Activated T-helper 1 cell treated with anti-CD3 and anti-CD28 coated beads, Interleukin-2, amount 50 U/mL, for 16 hours (primary cell): ENCODE data around the gene DGKG.

Experiments
- DNase-seq, 2 donors: peaks; one replicate each; pipeline ENCODE4 v3.0.0-alpha.2; 2020; ENCODE audit warnings: low read depth in 1 of 2, low spot score in 1 of 2

The DGKG gene

DNA sequence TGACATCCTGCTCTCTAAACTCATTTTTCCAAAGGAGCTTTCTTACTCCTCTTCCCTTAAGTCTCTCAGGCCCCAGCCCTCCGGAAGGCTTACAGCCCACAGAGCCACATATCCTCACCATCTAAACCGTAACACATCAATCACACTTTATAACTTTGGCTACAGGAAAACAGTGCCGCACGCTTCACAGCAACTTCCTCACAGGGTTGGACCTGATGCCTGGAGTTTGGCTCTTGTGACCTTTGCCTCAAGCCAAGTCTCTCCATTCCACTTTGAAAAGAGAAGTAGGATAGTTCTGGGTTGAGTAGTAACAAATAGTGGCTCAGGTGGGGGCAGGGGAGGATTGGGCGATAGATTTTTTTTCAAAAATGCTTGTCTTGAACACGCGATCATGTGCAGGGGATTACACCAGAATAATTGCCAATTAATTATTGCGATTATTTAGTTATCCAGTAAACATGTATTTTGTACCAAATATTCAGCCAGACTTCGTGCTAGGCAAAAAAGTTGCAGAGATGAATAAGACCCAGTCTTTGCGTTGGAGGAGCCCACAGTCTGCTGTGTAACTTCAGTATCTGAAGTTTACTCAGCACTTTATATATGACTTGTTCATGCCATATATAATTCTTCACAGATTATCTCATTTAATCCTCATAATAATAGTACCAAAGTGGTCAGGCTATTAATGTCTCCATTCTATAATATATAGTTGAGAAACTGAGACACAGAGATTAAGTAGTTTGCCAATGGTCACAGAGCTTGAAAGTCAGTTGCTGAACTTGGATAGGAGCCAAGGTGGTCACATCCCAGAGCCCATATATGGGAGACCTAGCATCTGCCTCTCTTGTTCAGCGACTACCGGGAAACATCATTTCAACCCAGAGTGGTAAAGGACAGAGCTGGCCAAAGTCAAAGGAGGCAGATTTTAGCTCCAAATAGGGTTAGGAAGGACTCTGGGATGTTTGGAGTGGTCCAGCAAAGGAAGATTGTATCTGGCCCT lies 250.8 kb downstream of the DGKG start:
- no peak for DNase-seq

DNA sequence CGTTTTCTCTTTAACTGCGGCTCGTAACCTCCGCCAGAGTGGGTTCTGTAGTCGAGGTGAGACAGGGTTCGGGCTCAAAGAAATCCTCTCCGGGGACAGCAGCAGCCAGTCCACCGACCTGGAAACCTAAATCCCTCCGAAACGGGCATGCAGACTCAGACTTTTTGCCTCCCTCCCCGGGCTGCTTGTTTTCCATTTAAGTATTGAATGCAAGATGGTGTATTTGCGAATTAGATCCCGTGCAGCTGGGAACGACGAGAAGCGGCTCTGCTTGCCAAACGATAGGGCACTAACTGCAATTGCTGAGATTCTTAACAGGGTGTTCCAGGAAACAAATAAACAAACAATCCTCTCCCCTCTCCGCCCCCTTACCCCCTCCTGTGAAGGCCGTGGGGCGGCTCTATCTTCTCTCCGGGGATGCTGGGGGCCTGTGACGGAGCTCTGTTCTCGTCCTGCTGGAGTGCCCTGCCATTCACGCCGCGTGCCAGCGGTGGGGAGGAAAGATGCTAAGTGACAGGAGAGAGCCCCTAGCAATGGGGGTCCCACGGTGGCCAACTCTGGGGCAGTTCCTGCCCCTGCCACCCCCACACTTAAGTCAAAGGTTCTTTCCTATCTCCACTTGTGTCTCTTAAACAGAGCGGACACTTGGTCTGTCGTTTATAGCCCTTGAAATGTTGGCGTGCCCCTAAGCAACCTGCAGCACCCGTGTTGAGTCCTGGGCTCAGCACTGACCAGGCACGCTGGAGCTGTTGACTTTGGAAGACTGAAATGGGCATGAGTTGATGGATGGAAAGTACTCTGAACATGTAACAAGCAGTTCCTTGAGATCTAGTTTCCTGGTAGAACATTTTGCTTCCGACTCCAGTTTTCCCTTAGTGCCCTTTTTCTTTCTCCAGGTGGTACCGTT lies 251.9 kb downstream of the DGKG start:
- no peak for DNase-seq

- DNase-seq = peak; percentile 42 to 82
Measured at GRCh38 chr3:186108941-186109865, 252.8 kb downstream of the DGKG start, which contains the start of gene ETV5. Gene ETV5, minus strand, starts transcription at chr3:186109089. Its CDS starts 3,221 bp downstream, at chr3:186105868.

DNA sequence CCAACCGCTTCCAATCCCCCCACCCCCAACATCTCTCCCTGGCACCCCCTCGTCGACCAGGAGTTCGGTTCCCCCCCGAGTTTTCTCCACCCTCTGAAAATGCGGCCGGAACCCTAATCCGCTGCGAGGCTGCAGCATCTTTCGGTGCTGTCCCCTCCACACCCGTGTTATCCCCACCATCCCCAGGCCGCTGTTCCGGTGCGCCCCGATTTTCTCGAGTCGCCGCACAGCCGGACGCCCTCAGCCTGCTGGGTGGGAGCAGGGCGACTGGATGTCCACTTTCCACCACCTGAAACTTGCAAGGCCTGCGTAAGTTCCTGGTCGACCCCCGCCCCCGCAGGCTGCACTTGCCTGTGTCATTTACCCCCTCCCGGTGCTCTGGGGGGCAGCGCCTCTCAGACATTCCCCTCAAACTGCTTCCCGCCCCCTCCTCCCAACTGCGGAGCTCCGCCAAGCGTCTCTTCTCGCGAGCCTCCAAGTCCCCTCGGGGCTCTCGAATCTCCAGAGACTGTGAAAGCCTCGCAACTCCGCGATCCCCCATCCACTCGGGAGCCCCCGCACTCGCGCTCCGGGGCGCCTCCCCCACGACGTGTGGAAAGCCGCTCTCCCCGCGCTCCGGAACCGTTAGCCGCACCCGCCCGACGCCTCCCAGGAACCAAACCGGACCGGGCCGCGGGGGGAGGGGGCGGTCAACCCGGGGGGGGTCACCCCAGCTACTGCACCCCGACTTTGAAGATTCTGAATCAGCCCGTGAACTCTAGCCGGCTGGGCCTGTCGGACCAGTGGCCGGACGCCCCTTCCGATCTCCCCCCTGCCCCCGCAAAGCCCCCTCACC lies 253.7 kb downstream of the DGKG start:
- DNase-seq = peak in 1 of 2 donors; percentile 9

DNA sequence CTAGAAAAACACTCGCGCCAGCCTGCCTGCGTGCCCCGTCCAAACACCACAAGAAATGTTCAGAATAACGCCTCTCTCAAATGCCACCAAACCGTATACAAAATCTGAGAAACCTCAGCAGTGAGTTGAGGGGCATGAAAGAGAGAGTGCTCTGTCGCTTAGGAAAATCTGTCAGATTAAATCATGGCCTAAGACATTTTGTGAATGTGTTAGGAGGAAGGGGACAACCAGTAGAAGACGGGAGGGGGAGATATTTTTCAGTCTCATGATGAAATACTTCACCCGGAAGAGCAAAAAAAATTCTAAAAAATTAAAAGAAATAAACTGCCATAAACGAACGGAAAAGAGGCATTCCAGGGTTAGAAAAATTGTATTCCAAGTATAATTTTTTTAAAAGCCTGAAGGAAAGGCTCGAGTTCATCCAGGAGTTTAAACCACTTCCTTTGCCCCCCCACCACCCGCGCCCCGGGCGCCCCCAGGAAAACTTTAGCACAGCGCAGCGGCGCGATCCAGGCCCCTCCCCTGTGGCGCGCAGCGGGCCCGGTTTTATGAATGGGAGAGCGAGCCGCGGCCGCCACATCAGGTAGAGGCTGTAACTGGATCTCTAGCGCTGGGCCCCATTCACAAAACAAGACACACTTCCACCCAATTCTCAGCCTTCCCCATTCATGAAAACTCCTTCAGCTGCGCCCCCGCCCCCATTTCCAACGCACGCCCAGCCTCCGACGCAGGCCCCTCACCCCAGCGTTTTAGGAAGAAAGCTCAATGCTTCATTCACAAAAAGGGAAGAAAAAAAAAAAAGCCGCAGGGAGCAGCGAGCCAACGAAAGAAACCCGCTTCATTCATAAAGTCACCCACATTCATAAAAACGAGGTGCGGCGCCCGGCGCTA lies 254.6 kb downstream of the DGKG start:
- no peak for DNase-seq

GRCh38 chr3:186105543-186105942 lies 256.5 kb downstream of the DGKG start:
- DNase-seq = no peak

DNA sequence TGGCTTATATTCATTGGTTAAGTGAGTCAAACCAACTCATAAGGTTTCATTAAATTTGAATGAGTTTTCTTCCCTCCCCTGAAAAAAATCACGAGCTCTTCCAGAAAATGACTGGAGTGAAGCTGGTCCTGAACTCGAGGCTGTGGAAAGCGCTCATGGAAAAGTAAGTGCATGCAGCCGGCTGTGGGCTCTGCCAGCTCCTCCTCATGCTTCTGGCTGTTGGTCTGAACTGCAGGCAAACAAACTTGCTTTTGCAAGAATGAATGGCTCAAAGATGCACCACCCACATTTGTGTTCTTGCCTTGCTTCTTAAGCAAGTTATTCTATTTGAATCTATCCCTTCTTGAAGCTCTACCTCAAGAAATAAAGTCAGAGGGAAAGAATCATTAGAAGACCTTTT lies 259.3 kb downstream of the DGKG start:
- DNase-seq = no peak

GRCh38 chr3:186100398-186100797 lies 261.6 kb downstream of the DGKG start:
- no peak for DNase-seq

- DNase-seq = no peak
Measured at GRCh38 chr3:186099178-186099577, 262.9 kb downstream of the DGKG start.

GRCh38 chr3:186098740-186099139 lies 263.3 kb downstream of the DGKG start:
- no peak for DNase-seq

- DNase-seq = no peak
Measured at GRCh38 chr3:186097663-186098451, 264.2 kb downstream of the DGKG start.

- DNase-seq = no peak
Measured at GRCh38 chr3:186097317-186097662, 264.7 kb downstream of the DGKG start.
